ENCODE data around the gene ITPRIP.

- TF ChIP-seq CTCF (IDR thresholded peaks at IDR 0.05; ENCODE audit: low read length) (no peak), EZH2 (IDR thresholded peaks at IDR 0.05; ENCODE audit: borderline replicate concordance, low read length) (no peak)
Measured at GRCh38 chr10:104349623-104350126, 11.4 kb upstream of the ITPRIP start.

All from OCI-LY1 (cell line).